Hepatocyte (in vitro differentiated cells): ENCODE measurements around the gene HOTAIR. TPM values are rescaled to one million over a fixed set of nuclear protein-coding genes. Genes with fewer than 3 reads are reported as not detected.
A peak's percentile ranks its signal among the peaks of the same experiment; 100 is the strongest.

Experiments used
- DNase-seq: peaks from one replicate; pipeline ENCODE4 v3.0.0-alpha.2; 2016; ENCODE audit warnings: low spot score
- H2AFZ ChIP-seq: fragments of 200-600 bp; sonication (generic); 2 replicates; pipeline ENCODE4 v1.6.0; 2016; ENCODE audit warnings: antibody characterized with exemption, mild to moderate bottlenecking
- H3K27ac ChIP-seq: fragments of 200-600 bp; sonication (generic); 2 replicates; pipeline ENCODE4 v1.5.1; 2016; ENCODE audit warnings: mild to moderate bottlenecking
- H3K27me3 ChIP-seq: fragments of 200-600 bp; sonication (generic); 2 replicates; pipeline ENCODE4 v1.6.1; 2016
- H3K36me3 ChIP-seq: fragments of 200-600 bp; sonication (generic); replicated peaks from 2 replicates; pipeline ENCODE4 v1.5.1; 2016; ENCODE audit warnings: low read depth; ENCODE audit not compliant: insufficient read depth
- H3K4me1 ChIP-seq: fragments of 200-600 bp; sonication (generic); 2 replicates; pipeline ENCODE4 v1.5.1; 2016; ENCODE audit warnings: mild to moderate bottlenecking, moderate library complexity; ENCODE audit not compliant: insufficient read depth
- H3K4me2 ChIP-seq: fragments of 200-600 bp; sonication (generic); 2 replicates; pipeline ENCODE4 v1.6.0; 2016
- H3K4me3 ChIP-seq: fragments of 200-600 bp; sonication (generic); 2 replicates; pipeline ENCODE4 v1.5.1; 2016; ENCODE audit warnings: mild to moderate bottlenecking
- H3K79me2 ChIP-seq: fragments of 200-600 bp; sonication (generic); 2 replicates; pipeline ENCODE4 v1.6.0; 2017; ENCODE audit warnings: mild to moderate bottlenecking
- H3K9me2 ChIP-seq: fragments of 200-600 bp; sonication (generic); replicated peaks from 2 replicates; pipeline ENCODE4 v1.6.0; 2017; ENCODE audit warnings: mild to moderate bottlenecking; ENCODE audit not compliant: insufficient read depth
- H3K9me3 ChIP-seq: fragments of 200-600 bp; sonication (generic); 2 replicates; pipeline ENCODE4 v1.5.1; 2016; ENCODE audit warnings: low read depth, mild to moderate bottlenecking
- H4K20me1 ChIP-seq: fragments of 200-600 bp; sonication (generic); 2 replicates; pipeline ENCODE4 v1.6.0; 2016; ENCODE audit warnings: mild to moderate bottlenecking; ENCODE audit not compliant: insufficient read depth, poor library complexity, severe bottlenecking
- CTCF ChIP-seq: fragments of 200-600 bp; sonication (generic); IDR thresholded peaks from 2 replicates; pipeline ENCODE4 v1.5.1; 2016; ENCODE audit warnings: antibody characterized with exemption, mild to moderate bottlenecking; ENCODE audit not compliant: poor library complexity
- EZH2 ChIP-seq: fragments of 200-600 bp; sonication (generic); IDR thresholded peaks from 2 replicates; pipeline ENCODE4 v1.6.1; 2016; ENCODE audit warnings: antibody characterized with exemption, mild to moderate bottlenecking, borderline replicate concordance
- EZH2phosphoT487 ChIP-seq: fragments of 200-600 bp; sonication (generic); IDR thresholded peaks from one replicate; pipeline ENCODE4 v1.6.1; 2018; ENCODE audit warnings: antibody characterized with exemption, mild to moderate bottlenecking, low read depth, moderate library complexity; ENCODE audit not compliant: unreplicated experiment, severe bottlenecking
- WGBS: methylation state at CpG from one replicate; pipeline ENCODE4 v1.1.6; 2016; ENCODE audit warnings: low lambda C conversion rate; ENCODE audit errors: missing lambda C conversion rate; 5-methylcytosine and 5-hydroxymethylcytosine counted together
- polyA plus RNA-seq: library from polyadenylated mRNA; unstranded; fragments of >200 nt; fragmentation: Nextera tagmentation; extraction: Ambion mirVana; gene quantifications from 2 replicates; pipeline ENCODE4 v1.2.1, GENCODE V29; 2016
- total RNA-seq: library from RNA; depleted of rRNA; stranded (reverse); fragments of >200 nt; gene quantifications from 2 replicates; pipeline ENCODE4 v1.2.3, GENCODE V29; 2014

Gene HOTAIR
- total and polyA plus RNA-seq, 2 experiments from 2014 or later = 0.82 to 0.90 TPM

- Histone ChIP-seq H4K20me1 (no peaks in the 10 kb centered on the region), H3K4me3 (no peak overlapping the region), H3K36me3 (no peaks in the 10 kb centered on the region), H3K9me2 (no peaks in the 10 kb centered on the region), H3K9me3 (no peaks in the 10 kb centered on the region), H3K4me2 (no peak overlapping the region), H3K79me2 (no peaks in the 10 kb centered on the region), H3K27me3 (peaks cover 87% of the 10 kb centered on the region), H2AFZ (no peak overlapping the region), H3K4me1 (peaks cover 26% of the 10 kb centered on the region), H3K27ac (no peak overlapping the region)
- no peak for TF ChIP-seq EZH2phosphoT487
- no peak for TF ChIP-seq EZH2
- no peak for DNase-seq
- WGBS = 46% methylated on average over 7 of the region's 7 CpGs
These were observed 5.5 kb upstream of the HOTAIR start for GRCh38 chr12:53980104-53980801.

DNA sequence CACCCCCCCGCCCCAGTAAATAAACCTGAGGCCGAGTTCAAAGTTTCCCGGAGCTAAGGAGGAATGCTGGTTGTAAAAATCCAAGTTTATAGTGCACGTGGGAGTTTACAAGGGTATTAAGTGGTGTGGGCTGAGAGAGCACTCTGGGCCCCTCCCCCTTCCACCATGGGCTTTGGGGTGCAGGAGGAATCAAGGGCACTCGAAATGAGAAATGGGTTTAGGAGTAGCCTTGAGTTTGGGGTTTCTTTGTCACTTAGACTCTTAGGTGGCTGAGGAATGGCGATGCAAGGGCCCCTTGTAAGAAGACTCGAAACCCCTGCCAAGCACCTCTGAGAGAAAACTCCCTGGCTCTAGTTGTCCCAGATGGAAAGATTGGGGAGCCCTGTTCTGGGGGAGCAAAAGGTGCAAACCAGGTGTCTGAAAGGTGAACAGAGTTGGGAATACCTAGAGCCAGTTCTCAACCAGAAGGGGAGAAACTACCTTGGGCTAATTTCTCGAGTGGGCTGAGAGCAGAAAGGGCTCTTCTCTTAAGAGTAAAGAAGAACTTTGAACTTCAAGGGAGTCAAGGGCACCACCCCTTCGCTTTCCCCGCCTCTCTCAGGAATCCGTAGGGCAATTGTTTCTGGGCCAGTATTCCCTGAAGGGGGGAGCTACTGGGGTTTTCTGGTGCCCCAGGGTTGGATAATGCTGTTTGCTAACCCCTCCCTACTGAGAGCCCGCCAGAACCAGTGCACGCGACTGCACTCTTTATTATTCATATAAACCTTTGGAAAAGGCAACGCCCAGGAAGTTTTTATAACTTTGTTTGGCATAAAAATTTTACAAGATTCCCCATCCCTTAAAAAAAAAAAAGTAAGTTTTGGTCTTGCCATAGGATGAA lies 4.0 kb upstream of the HOTAIR start:
- TF ChIP-seq EZH2phosphoT487 (peak; percentile 67), EZH2 (no peak), CTCF (no peak)
- Histone ChIP-seq H4K20me1 (no peaks in the 10 kb centered on the region), H3K4me1 (peaks cover 34% of the 10 kb centered on the region), H2AFZ (no peak overlapping the region), H3K79me2 (no peaks in the 10 kb centered on the region), H3K27me3 (peaks cover 90% of the 10 kb centered on the region), H3K4me3 (no peak overlapping the region), H3K27ac (peak overlapping the region; percentile 95), H3K36me3 (no peaks in the 10 kb centered on the region), H3K9me3 (no peaks in the 10 kb centered on the region), H3K9me2 (no peaks in the 10 kb centered on the region), H3K4me2 (peak overlapping the region; percentile 72)
- WGBS = 13% methylated on average over 14 of the region's 15 CpGs
- DNase-seq = peak; percentile 84

DNA sequence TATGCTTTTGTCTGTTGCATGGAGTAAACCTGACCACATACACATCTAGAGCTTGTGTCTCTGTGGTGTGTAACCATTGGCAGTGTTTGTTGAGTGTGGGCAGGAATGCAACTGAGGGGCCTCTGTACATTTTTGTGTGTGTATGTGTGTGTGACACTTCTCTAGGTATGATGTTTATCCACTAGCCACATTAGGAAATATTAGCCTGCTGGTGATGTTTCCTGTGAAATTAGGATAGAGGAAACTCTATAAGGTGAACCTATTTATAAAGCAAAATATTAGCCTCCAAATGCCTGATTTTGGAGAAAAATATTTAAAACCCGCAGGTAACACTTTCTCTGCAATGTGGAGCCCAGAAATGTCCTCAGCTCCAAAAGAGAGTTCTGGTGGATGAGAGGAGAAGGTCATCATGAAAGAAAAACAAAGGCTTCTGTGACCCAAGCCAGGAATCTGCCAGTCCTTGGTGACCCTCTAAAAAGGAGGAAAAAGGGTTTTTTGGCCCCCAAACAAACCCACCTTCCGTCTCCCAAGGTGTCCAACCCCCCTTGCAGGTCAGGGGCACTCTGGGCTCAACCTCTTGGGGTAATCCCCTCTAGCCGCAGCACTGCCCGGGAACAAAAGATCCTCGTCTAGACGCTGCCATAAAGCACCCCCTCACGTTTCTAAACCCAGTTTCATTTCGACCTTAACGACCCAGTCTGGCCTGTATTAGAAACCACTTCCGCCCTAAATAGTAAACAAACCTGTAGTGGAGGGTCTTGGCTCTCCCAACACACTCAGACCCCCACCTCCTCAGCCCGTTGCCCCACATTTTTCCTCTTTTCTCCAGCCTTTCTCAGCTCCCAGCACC lies 3.1 kb upstream of the HOTAIR start:
- Histone ChIP-seq H4K20me1 (no peaks in the 10 kb centered on the region), H3K36me3 (no peaks in the 10 kb centered on the region), H3K4me1 (peaks cover 37% of the 10 kb centered on the region), H3K79me2 (no peaks in the 10 kb centered on the region), H3K4me3 (no peak overlapping the region), H3K27me3 (peaks cover 90% of the 10 kb centered on the region), H3K4me2 (peak overlapping the region; percentile 72), H3K9me2 (no peaks in the 10 kb centered on the region), H3K27ac (peak overlapping the region; percentile 95), H3K9me3 (no peaks in the 10 kb centered on the region), H2AFZ (no peak overlapping the region)
- TF ChIP-seq EZH2 (peak; percentile 35), CTCF (no peak)
- DNase-seq = no peak
- WGBS = 6% methylated on average over 11 of the region's 11 CpGs
